HG03469 (cell line): ENCODE measurements around the gene CIAO2A.
"Not testable (repeated sequence)": the region's sequence is repeated elsewhere in the genome, so short reads cannot be mapped to it uniquely, and the experiment has no call there.

ENCODE experiments used
- ATAC-seq: cut with Tn5 transposase; IDR thresholded peaks from one replicate; pipeline ENCODE4 v1.9.1; 2021; ENCODE audit warnings: mild to moderate bottlenecking, moderate library complexity, moderate number of reproducible peaks; ENCODE audit not compliant: unreplicated experiment

CIAO2A gene

GRCh38 chr15:64072812-64073211 lies 20.8 kb downstream of the CIAO2A start:
- no peak for ATAC-seq

DNA sequence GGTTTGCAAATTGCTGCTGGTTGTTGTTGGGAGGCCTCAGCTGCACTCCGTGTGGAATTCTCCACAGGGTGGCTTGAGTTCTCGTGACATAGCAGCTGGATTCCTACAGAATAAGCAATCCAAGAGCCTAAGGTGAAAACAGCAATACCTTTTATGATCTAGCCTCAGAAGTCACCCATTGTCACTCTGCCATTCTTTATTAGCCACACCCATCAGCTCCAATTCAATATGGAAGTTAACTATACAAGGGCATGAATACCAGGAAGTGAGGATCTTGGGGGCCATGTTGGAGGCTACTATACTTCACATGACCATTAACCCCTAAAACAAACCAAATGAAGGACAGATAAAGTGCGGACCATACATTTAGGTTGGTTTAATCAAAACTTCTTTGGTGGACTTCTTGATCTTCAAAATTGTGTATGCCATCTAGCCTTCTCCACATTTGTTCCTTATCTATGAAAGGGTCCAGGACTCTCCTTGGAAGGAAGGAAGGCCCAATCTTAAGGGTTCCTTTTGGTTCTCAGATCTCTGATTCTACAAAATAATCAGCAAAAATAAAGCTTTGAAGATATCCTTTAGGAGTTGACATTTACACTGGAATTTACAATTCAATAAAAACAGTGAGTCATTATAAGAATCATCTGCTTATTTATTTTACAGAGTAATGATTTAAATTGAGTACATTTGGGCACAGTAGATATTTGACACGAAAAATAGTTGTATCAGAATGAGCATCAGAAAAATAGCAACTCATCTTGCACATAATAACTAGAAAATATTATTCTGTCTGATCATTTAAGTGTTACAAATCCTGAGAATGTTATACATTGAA lies 21.5 kb downstream of the CIAO2A start:
- no peak for ATAC-seq

DNA sequence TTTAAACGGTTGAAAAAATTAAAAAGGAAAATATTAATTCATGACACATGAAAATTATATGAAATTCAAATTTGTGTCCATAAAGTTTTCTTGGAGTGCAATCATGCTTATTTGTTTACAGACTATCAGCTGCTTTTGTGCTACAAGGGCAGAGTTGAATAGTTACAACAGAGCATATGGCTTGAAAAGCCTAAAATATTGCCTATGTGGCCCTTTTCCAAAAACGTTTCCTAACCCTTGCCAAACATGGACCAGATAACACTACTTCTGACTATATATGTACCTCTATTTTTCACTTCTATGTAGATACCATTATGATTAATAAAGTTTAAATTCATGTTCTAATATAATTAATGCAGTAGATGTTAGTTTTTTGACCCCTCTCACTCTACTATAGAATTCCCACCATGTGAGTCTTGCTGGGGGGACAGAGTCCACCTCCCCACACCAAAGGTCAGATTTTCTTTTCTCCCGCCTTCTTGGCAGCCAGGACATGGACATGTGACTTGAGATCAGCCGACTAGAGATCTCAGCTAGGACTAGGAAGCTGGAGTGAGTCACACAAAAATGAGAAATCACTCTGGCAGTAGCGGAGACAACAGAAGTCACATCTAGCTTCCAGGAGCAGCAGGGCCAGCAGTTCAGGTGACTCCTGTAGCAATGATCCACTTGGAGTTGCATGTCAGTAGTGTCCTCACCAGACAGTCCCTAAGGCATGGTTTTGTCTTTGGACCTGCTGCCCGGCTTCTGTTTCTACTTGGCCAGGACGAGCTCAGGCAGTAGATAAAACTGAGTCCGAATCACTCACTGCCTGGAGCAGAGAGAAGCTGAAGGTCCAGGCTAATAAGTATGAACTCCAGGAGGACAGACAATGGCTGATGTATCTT lies 22.4 kb downstream of the CIAO2A start:
- no peak for ATAC-seq

DNA sequence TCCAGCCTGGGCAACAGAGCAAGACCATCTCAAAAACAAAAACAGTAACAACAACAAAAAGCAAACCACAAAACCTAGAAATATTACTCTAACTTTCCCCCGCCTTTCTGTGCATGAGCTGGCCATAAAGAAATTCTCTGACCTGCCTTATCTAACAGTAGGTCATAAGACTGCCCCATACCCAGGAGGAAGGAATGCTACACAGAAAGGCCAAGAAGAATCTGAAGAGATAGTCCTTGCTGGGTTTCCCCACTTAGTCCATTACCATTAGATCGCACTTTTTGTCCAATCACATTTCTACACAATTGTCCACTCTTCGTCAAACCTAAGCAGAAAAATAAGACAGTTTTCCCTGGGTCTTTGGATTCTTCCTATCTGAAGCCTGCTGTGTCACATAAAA lies 23.5 kb downstream of the CIAO2A start:
- ATAC-seq = no peak

DNA sequence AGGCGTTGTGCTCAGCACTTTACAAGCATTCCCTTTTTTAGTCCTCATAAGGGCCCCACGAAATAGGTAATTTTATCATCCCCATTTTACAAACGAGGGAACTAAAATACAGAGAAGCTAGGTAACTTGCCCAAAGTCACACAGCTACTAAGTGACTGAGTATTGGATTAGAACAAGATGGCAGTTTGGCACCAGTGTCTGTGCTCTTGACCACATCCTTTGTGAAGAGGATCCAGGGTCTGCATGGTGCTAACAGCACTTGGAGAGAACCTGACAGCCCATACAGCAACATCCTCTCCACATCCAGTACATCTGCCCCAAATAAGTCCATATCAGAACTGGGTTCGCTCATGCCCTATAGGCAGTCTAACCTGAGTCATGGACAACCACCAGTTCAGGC lies 25.5 kb downstream of the CIAO2A start:
- ATAC-seq = no peak

- ATAC-seq = no peak
These were observed 26.0 kb downstream of the CIAO2A start for GRCh38 chr15:64067564-64068030.

GRCh38 chr15:64066451-64066850 lies 27.2 kb downstream of the CIAO2A start:
- no peak for ATAC-seq

DNA sequence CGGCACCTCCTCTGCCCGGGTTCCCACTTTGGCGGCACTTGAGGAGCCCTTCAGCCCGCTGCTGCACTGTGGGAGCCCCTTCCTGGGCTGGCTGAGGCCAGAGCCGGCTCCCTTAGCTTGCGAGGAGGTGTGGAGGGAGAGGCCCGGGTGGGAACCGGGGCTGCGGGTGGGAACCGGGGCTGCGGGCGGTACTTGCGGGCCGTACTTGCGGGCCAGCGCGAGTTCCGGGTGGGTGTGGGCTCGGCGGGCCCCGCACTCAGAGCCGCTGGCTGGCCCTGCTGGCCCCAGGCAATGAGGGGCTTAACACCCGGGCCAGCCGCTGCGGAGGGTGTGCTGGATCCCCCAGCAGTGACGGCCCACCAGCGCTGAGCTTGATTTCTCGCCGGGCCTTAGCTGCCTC lies 32.9 kb downstream of the CIAO2A start:
- no peak for ATAC-seq

DNA sequence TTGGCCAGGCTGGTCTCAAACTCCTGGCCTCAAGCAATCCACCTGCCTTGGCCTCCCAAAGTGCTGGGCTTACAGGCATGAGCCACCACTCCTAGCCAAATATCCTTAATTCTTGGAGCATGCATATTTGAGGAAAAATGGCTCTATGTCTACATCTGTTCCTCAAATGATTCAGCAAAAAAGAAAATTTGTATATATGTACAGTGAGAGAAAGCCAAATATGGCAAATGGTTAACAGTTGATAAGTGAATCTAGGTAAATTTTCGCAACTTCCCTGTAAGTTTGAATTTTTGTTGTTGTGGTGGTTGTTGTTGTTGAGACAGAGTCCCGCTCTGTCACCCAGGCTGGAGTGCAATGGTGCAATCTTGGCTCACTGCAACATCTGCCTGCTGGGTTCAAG lies 34.5 kb downstream of the CIAO2A start:
- ATAC-seq = not testable (repeated sequence)

- ATAC-seq = no peak
These were observed 35.4 kb downstream of the CIAO2A start for GRCh38 chr15:64058279-64058678.

DNA sequence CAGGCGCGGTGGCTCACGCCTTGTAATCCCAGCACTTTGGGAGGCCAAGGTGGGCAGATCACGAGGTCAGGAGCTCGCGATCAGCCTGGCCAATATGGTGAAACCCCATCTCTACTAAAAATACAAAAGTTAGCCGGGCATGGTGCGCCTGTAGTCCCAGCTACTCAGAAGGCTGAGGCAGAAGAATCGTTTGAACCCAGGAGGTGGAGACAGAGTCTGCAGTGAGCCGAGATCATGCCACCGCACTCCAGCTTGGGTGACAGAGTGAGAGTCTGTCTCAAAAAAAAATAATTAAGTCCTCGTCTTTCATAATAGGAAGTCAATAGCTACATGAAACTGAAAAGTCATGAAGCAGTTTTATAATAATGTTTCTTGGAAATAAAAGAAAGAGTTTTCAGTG lies 40.0 kb downstream of the CIAO2A start:
- not testable (repeated sequence) for ATAC-seq

- ATAC-seq = no peak
These were observed 40.6 kb downstream of the CIAO2A start for GRCh38 chr15:64052925-64053491.

DNA sequence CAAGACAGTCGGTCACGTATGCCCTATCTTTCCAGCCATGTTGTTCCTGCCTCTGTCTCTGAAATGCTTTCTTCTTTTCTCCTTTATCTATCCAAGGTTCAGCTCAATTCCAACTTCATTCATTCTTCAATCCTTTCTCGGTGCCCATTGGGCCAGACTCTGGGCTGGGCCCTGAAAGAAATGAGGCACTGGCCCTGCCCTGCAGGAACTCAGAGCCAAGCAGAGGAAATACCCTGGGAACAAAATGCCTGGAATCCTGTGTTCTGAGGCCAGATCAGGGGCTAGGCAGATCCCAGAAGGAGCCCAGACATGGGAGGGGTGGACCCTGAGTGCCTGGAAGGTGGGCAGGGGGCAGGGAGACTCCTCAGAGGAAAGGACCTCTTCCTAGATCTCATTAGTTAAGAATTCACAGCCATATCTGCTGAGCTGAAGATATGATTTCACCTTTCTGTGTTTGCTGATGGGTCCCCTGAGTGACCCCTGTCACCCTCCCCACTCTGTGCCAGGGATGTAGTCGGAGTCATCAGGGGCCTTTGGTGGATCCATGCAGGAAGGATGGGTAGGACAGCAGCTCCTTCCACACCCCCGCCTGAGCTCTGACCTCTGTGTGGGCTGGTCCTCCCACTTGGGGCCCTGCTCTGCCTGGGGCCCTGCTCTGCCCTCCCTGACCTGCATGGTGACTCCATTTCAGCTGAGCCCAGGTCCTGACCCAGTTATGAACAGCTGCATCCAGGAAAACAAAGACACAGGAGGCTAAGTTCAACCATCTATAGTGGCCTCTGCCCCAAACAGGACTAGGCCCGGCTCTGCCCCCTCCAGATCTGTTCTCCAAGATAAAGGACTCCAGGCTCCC lies 42.0 kb downstream of the CIAO2A start:
- ATAC-seq = no peak

- ATAC-seq = no peak
These were observed 42.6 kb downstream of the CIAO2A start for GRCh38 chr15:64051093-64051402.

GRCh38 chr15:64050281-64051092 lies 43.2 kb downstream of the CIAO2A start:
- ATAC-seq = no peak

DNA sequence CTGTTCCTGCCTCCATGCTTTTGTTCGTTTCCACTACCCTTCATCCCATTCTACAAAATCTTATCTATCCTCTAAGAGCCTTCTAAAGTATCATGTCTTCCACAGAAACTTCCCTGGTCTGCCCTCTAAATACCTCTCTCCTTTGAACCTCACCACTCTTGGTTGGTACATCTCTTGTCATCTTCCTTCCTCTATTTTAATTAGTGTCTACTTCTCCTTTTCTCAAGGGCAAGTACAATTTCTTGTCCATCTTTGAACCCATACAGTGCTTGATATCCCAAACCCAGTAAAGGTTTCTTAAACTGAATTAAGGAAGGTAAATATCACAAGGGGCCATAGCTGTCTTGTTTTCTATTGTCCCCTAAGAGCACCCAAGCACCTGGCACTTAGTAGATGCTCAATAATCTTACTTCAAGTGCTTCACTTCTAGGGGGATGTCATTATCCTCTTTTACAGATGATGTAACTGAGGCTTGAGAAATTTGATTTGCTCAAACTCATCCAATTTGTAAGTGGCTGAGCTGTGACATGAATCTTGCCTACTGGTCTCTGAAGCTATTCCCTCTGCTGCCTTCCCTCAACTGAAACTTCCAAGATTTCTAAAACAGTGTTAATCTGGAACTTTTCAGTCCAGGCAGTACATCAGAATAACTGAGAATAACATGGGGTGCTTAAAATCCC lies 44.7 kb downstream of the CIAO2A start:
- no peak for ATAC-seq

DNA sequence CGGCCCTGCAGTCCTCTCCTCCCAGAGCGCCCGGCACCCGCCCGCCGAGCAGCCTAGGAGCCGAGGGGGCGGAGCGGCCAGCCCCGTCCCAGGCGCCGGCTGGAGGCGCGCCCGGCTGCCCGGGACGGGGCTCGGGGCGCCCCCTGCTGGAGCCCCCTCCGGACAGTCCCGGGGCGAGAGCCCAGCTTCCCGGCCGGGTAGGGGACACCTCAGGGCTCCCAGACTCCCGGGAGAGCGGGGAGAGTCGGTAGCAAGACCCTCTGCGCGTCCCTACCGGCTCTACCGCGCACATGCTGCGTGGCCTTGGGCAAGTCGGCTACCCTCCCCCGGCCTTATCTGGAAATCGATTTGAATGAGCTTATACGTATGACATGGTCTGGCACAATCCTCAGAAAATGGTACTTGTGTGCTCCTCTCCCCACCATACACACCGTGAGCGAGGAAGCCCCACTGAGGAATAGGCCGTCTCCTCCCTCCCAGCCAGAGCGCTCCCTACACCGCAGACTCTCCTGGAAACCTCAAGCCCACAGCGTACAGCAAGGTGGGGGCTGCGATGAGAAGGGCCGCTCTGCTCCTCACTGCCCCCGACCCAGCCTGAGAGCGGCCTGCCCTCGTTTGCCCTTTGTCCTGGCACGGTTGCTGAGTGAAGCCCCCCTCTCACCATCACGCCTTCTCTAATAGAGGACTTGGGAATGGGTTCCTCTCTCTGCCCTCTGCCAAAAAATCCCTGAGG lies 47.1 kb downstream of the CIAO2A start, which contains the start of gene DAPK2:
Gene DAPK2 (minus strand): TSS at position 65 of the 733 bp plus-strand sequence. CDS start 6,224 bp downstream, outside the sequence.
- no peak for ATAC-seq

GRCh38 chr15:64045774-64046420 lies 47.7 kb downstream of the CIAO2A start:
- no peak for ATAC-seq
